ENCODE results near the gene SPCS2. TPM values are rescaled to one million over a fixed set of nuclear protein-coding genes. Genes with fewer than 3 reads are reported as not detected.
"Not testable (repeated sequence)": the region's sequence is repeated elsewhere in the genome, so short reads cannot be mapped to it uniquely, and the experiment has no call there.

Gene SPCS2
- total and polyA plus RNA-seq, 2 of the 8 experiments (the other 6 are each of a cell fraction or from before 2014, with no cell fraction given) = 92.7 to 161 TPM

DNA sequence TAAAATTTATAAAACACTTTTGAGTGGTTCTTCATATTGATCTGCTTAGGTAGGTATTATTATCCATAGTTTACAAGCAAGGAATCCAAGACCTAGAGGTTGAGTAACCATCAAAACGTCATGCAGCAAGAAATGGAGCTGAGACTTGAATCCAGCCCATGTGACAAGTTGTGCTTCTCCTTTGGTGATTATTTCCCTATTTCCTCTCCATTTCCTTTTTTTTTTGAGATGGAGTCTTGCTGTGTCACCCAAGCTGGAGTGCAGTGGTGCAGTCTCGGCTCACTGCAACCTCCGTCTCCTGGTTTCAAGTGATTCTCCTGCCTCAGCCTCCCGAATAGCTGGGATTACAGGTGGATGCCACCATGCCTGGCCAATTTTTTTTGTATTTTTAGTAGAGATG, 41.1 kb downstream of the SPCS2 start:
- H4K5ac ChIP-seq (ENCODE audit: insufficient read length, low read depth, low read length); H4K20me1 ChIP-seq (replicated peaks in 1 of 2; ENCODE audit: control insufficient read depth in 1 of 2, insufficient read depth in 2 of 2, low read length in 2 of 2); H3K27ac ChIP-seq (ENCODE audit: low read depth, low read length); H2BK5ac ChIP-seq (ENCODE audit: low read depth, low read length); H2AFZ ChIP-seq (ENCODE audit: low read length); DNase-seq (ENCODE audit: low read depth in 1 of 2, low spot score in 2 of 2); H2BK20ac ChIP-seq (ENCODE audit: low read length); H4K91ac ChIP-seq (replicated peaks; ENCODE audit: insufficient read length, low read length); H2BK120ac ChIP-seq (replicated peaks; ENCODE audit: low read depth, low read length); H3K9me3 ChIP-seq (ENCODE audit: insufficient read depth in 2 of 2, low read depth in 1 of 2, low read length in 1 of 2); H3K18ac ChIP-seq (ENCODE audit: extremely low read depth, low read length); FAIRE-seq; H3K9ac ChIP-seq (replicated peaks in 1 of 4; ENCODE audit: extremely low read depth in 1 of 4, low read depth in 3 of 4, low read length in 3 of 4); H3K79me1 ChIP-seq (ENCODE audit: low read depth, low read length); H2BK15ac ChIP-seq (ENCODE audit: low read length); H2BK12ac ChIP-seq (ENCODE audit: low read depth, low read length); H3K27me3 ChIP-seq (replicated peaks in 1 of 4; ENCODE audit: control insufficient read depth in 3 of 4, extremely low read depth in 1 of 4, insufficient read depth in 3 of 4, low read length in 3 of 4); H4K8ac ChIP-seq (ENCODE audit: extremely low read depth, insufficient read depth, low read length); H3K14ac ChIP-seq (ENCODE audit: insufficient read length); H3K23me2 ChIP-seq (ENCODE audit: low read depth, low read length); H3K4me1 ChIP-seq (replicated peaks in 1 of 4; ENCODE audit: control insufficient read depth in 3 of 4, insufficient read depth in 4 of 4, low read length in 3 of 4); H3K4ac ChIP-seq (replicated peaks; ENCODE audit: insufficient read length, low read depth, low read length); H3K23ac ChIP-seq (ENCODE audit: insufficient read length); H3K56ac ChIP-seq (replicated peaks; ENCODE audit: insufficient read length, low read depth, low read length); H2AK5ac ChIP-seq (ENCODE audit: low read depth, low read length): not testable (repeated sequence)
- peak overlapping the region in 1 of 4 experiments; percentile 99; a peak in 1 of 8 replicates for H3K4me3 ChIP-seq (ENCODE audit: extremely low read depth in 1 of 4, insufficient read depth in 2 of 4, low read depth in 3 of 4, low read length in 4 of 4)
- H3K4me2 ChIP-seq (ENCODE audit: insufficient read depth in 1 of 2, low read depth in 2 of 2, low read length in 2 of 2) = peak overlapping the region in 1 of 2 experiments; percentile 79; a peak in 1 of 4 replicates
- ChIA-PET CTCF (ENCODE audit: partially characterized antibody) (interaction anchor here (0.6 to 1.7 kb wide), 3 partner anchors 11 to 61 kb away, joined by 3 to 4 read pairs (median 3); no protein-coding TSS in a partner anchor), POLR2A (ENCODE audit: partially characterized antibody) (interaction anchor here (0.6 to 1.7 kb wide), 2 partner anchors 19 to 29 kb away, joined by 5 to 8 read pairs; no protein-coding TSS in a partner anchor)
- WGBS, 2 experiments (ENCODE audit: extremely low coverage in 1 of 2, insufficient coverage in 1 of 2, insufficient read length in 1 of 2, insufficient replicate concordance in 2 of 2, low coverage in 1 of 2, low lambda C conversion rate in 2 of 2, missing lambda C conversion rate in 1 of 2) = 91% methylated on average over 4 of the region's 4 CpGs; no CpG with 5 or more reads in 1 of the 2 experiments
- H3K79me2 ChIP-seq (ENCODE audit: control insufficient read depth in 1 of 2, insufficient read depth in 2 of 2, low read length in 2 of 2) = peaks cover 0 to 11% of the 10 kb centered on the region in 2 experiments; a peak in 2 of 4 replicates
- H3K36me3 ChIP-seq (ENCODE audit: control insufficient read depth in 2 of 4, insufficient read depth in 4 of 4, low read length in 3 of 4) = peaks cover 2 to 11% (median 5%) of the 10 kb centered on the region in 4 experiments; a peak in 5 of 8 replicates

All from H1 (cell line).